GM23248 (cell line): ENCODE data around the gene KCNJ6.

ENCODE experiments used
- EZH2 ChIP-seq: fragments of 200-600 bp; sonication (generic); IDR thresholded peaks from 2 replicates; pipeline ENCODE4 v1.6.1; 2018; ENCODE audit warnings: antibody characterized with exemption, mild to moderate bottlenecking; ENCODE audit not compliant: insufficient read depth, poor library complexity, severe bottlenecking
- EZH2phosphoT487 ChIP-seq: fragments of 200-600 bp; sonication (generic); IDR thresholded peaks from 2 replicates; pipeline ENCODE4 v1.6.1; 2018; ENCODE audit warnings: antibody characterized with exemption, moderate library complexity, mild to moderate bottlenecking, low read depth; ENCODE audit not compliant: insufficient read depth

DNA sequence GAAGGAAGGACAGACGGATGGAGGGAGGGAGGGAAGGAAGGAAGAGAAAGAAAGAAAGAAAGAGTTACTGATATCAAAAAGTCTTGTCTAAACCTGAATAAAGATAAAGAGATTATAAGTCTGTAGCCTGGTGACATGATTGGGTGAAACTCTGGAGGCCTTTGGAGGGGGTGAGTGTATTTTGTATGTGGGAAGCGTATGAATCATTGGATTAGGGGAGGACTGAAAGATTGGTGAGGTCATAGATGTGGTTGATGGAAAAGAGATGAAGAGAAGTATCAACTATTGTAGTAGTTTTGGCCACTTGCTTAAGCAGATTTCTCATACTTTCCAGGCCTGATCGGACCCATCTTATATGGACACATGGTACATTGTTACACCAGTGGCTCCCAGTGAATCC lies 11.5 kb upstream of the KCNJ6 start:
- TF ChIP-seq EZH2 (no peak), EZH2phosphoT487 (no peak)
